PFSK-1 (cell line): ENCODE results near the gene EIF3A.

Experiments used
- FOXP2 ChIP-seq: optimal IDR thresholded peaks from 2 replicates; pipeline ENCODE3; 2011; ENCODE audit warnings: borderline replicate concordance, control low read depth, inconsistent platforms; ENCODE audit not compliant: insufficient read depth; ENCODE audit errors: extremely low read length, extremely low read depth
- POLR2AphosphoS5 ChIP-seq: IDR thresholded peaks from 2 replicates; pipeline ENCODE4 v1.6.1; 2012; ENCODE audit warnings: low read depth, mild to moderate bottlenecking, control low read depth, low read length, moderate library complexity
- SIN3A ChIP-seq: IDR thresholded peaks from 2 replicates; pipeline ENCODE4 v1.6.1; 2012; ENCODE audit warnings: mild to moderate bottlenecking, low read length, moderate library complexity, borderline replicate concordance; ENCODE audit not compliant: insufficient read depth
- TAF1 ChIP-seq: IDR thresholded peaks from 2 replicates; pipeline ENCODE4 v1.6.1; 2012; ENCODE audit warnings: low read length, control low read depth, borderline replicate concordance; ENCODE audit not compliant: insufficient read depth
- TF ChIP-seq, protein P1 (sequence below), 2 experiments: IDR thresholded peaks; 2 replicates each; pipeline versions ENCODE4 v1.6.1 to v1.8.0; 2011 to 2012; ENCODE audit warnings: low read depth in 2 of 2, low read length in 2 of 2, control low read depth in 1 of 2, inconsistent platforms in 1 of 2, mild to moderate bottlenecking in 1 of 2, moderate library complexity in 1 of 2; ENCODE audit not compliant: insufficient read depth in 1 of 2

EIF3A gene

GRCh38 chr10:119090968-119091367 lies 10.4 kb upstream of the EIF3A start:
- TF ChIP-seq FOXP2 (no peak), SIN3A (no peak), TAF1 (no peak), POLR2AphosphoS5 (no peak)
- TF ChIP-seq, protein P1, sequence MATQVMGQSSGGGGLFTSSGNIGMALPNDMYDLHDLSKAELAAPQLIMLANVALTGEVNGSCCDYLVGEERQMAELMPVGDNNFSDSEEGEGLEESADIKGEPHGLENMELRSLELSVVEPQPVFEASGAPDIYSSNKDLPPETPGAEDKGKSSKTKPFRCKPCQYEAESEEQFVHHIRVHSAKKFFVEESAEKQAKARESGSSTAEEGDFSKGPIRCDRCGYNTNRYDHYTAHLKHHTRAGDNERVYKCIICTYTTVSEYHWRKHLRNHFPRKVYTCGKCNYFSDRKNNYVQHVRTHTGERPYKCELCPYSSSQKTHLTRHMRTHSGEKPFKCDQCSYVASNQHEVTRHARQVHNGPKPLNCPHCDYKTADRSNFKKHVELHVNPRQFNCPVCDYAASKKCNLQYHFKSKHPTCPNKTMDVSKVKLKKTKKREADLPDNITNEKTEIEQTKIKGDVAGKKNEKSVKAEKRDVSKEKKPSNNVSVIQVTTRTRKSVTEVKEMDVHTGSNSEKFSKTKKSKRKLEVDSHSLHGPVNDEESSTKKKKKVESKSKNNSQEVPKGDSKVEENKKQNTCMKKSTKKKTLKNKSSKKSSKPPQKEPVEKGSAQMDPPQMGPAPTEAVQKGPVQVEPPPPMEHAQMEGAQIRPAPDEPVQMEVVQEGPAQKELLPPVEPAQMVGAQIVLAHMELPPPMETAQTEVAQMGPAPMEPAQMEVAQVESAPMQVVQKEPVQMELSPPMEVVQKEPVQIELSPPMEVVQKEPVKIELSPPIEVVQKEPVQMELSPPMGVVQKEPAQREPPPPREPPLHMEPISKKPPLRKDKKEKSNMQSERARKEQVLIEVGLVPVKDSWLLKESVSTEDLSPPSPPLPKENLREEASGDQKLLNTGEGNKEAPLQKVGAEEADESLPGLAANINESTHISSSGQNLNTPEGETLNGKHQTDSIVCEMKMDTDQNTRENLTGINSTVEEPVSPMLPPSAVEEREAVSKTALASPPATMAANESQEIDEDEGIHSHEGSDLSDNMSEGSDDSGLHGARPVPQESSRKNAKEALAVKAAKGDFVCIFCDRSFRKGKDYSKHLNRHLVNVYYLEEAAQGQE (IDR thresholded peaks at IDR 0.05; ENCODE audit: insufficient read depth in 1 of 2, low read depth in 2 of 2, low read length in 2 of 2) = no peak

- TF ChIP-seq POLR2AphosphoS5 (no peak), FOXP2 (no peak), SIN3A (no peak), TAF1 (no peak)
- TF ChIP-seq, protein P1 (IDR thresholded peaks at IDR 0.05; ENCODE audit: insufficient read depth in 1 of 2, low read depth in 2 of 2, low read length in 2 of 2) = no peak
Observed at GRCh38 chr10:119090026-119090795, 9.6 kb upstream of the EIF3A start.

DNA sequence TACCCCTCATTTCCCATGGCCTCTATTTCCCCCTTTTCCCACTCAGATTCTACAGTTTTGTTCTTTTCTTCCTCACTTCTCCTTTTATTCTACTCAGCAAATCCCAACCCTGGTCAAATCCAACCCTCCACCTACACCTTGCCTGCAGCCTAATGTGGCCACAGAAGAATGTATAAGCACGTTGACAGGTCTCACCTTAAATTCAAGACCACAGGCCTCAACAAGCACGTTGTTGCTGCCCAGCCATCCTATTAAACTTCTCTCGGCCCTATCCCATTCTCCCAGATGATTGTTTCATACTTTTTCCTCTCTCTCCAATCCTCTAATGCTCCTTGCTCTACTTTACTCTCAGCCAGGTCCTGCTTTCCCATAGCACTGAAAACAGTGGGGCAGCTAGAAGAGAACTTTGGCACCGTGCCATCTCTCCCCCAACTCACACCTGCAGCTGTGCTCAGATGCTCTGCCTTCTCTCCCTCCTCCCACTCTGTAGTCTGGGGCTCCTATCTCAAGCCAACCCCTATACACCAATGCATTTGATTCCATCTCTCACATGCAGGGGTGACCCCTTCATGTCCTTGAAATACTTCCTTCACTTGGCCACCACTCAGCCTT lies 6.8 kb upstream of the EIF3A start:
- TF ChIP-seq FOXP2 (no peak), SIN3A (no peak)

DNA sequence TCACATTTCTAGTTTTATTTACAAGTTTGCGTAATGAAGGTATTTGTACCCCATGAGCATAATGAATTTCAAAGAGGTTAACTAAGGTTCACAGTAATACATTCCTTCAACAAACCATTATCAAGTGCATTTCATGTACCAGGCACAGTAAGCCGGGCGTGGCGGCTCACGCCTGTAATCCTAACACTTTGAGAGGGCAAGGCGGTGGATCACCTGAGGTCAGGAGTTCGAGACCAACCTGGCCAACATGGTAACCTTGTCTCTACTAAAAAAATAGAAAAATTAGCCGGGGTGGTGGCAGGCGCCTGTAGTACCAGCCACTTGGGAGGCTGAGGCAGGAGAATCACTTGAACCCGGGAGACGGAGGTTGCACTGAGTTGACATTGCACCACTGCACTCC lies 4.3 kb upstream of the EIF3A start:
- TF ChIP-seq TAF1 = no peak
- no peak for TF ChIP-seq FOXP2
- no peak for TF ChIP-seq SIN3A
- TF ChIP-seq, protein P1 (IDR thresholded peaks at IDR 0.05; ENCODE audit: insufficient read depth in 1 of 2, low read depth in 2 of 2, low read length in 2 of 2) = no peak
- no peak for TF ChIP-seq POLR2AphosphoS5

DNA sequence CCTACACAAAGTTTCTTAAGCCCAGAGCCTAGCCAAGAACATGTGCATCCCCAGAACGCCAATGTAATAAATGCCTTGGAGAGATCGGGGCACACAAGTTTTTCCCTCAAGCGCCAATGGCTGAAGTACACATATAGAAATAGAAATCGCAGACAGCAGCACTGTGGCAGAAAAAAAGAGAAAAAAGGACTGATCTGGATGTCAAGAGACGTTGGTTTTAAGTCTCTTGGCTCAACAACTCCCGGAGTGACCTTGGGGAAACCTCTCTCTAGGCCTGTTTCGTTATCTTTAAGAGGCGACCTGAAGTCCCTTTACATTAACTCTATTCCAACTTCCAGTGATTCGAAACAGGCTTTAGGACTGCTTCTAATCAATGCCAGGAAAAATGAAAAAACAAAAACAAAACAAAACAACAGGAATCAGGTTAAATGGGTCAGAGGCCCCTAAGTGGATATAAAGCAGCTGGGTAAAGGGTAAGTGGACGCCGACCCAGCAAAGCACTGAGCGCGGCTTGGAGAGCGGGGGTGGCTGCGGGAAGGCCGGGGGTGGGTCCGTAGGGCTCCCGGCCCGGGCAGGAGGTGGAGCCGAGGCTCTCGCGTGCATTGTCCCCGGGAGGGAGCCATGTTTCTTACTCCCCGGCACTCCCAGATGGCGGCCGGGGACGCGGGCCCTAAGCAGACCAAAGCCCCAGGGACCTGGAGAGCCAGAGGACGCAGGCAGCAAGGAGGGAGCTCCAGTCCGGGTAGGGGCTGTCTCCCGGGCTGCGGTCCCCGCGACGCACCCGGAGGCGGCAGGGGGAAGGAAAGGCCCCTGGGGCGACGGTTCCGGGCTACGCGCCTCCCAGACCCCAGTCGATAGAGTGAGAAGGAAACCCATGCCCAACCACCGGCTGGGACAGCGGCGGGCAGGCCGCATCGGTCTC lies 757 bp downstream of the EIF3A start:
- no peak for TF ChIP-seq TAF1
- peak; percentile 38; the same call in 1 of the 2 replicates for TF ChIP-seq SIN3A
